Measurements from ENCODE around the gene VAMP2. TPM values are rescaled to one million over a fixed set of nuclear protein-coding genes. Genes with fewer than 3 reads are reported as not detected.

VAMP2 gene
- total and polyA plus RNA-seq, 2 donors: 7.4 to 73.9 TPM

- Histone ChIP-seq H3K4me1 (ENCODE audit: control insufficient read depth in 2 of 2, insufficient read depth in 2 of 2, low read length in 2 of 2) (peaks cover 24 to 56% of the 10 kb centered on the region in 2 donors), H3K4me3 (ENCODE audit: low read length in 2 of 2) (peak overlapping the region; percentile 54 to 60), H3K27ac (ENCODE audit: low read depth in 1 of 2, low read length in 1 of 2) (peak overlapping the region; percentile 50 to 70), H3K36me3 (ENCODE audit: control insufficient read depth in 2 of 2, insufficient read depth in 2 of 2, low read length in 1 of 2) (no peaks in the 10 kb centered on the region), H3K27me3 (ENCODE audit: control insufficient read depth in 2 of 2, insufficient read depth in 1 of 2, low read length in 1 of 2) (peaks cover 61 to 93% of the 10 kb centered on the region in 2 donors), H3K9me3 (ENCODE audit: control insufficient read depth in 2 of 2, insufficient read depth in 1 of 2, low read length in 1 of 2) (peaks cover 0 to 17% of the 10 kb centered on the region in 2 donors)
- DNase-seq (ENCODE audit: low read depth in 6 of 9, low spot score in 9 of 9): peak; percentile 59 to 93 (median 79)
- under 1% methylated on average over 38 of the region's 38 CpGs for WGBS
Measured at GRCh38 chr17:8118769-8119580, 43.8 kb downstream of the VAMP2 start.

- Histone ChIP-seq H3K9me3 (ENCODE audit: control insufficient read depth in 2 of 2, insufficient read depth in 1 of 2, low read length in 1 of 2) (peaks cover 0 to 9% of the 10 kb centered on the region in 2 donors), H3K4me3 (ENCODE audit: low read length in 2 of 2) (peak within 1 kb of the TSS; percentile 54 to 60), H3K27ac (ENCODE audit: low read depth in 1 of 2, low read length in 1 of 2) (peak within 1 kb of the TSS; percentile 50 to 70), H3K27me3 (ENCODE audit: control insufficient read depth in 2 of 2, insufficient read depth in 1 of 2, low read length in 1 of 2) (peaks cover 53 to 92% of the 10 kb centered on the region in 2 donors), H3K36me3 (ENCODE audit: control insufficient read depth in 2 of 2, insufficient read depth in 2 of 2, low read length in 1 of 2) (no peaks in the 10 kb centered on the region), H3K4me1 (ENCODE audit: control insufficient read depth in 2 of 2, insufficient read depth in 2 of 2, low read length in 2 of 2) (peaks cover 18 to 48% of the 10 kb centered on the region in 2 donors)
- under 1% methylated on average over 33 of the region's 33 CpGs for WGBS
- peak in 1 of 9 donors; percentile 6 for DNase-seq (ENCODE audit: low read depth in 6 of 9, low spot score in 9 of 9)
Measured at GRCh38 chr17:8117980-8118768, 44.6 kb downstream of the VAMP2 start, which contains the start of gene ALOXE3. Gene ALOXE3 (minus strand): TSS chr17:8118514. CDS start chr17:8117990, 524 bp downstream.

GRCh38 chr17:8117367-8117979 is 45.3 kb downstream of the VAMP2 start:
- Histone ChIP-seq H3K4me3 (ENCODE audit: low read length in 2 of 2) (peak overlapping the region; percentile 5 to 54), H3K27me3 (ENCODE audit: control insufficient read depth in 2 of 2, insufficient read depth in 1 of 2, low read length in 1 of 2) (peaks cover 47 to 92% of the 10 kb centered on the region in 2 donors), H3K27ac (ENCODE audit: low read depth in 1 of 2, low read length in 1 of 2) (no peak overlapping the region), H3K36me3 (ENCODE audit: control insufficient read depth in 2 of 2, insufficient read depth in 2 of 2, low read length in 1 of 2) (no peaks in the 10 kb centered on the region), H3K9me3 (ENCODE audit: control insufficient read depth in 2 of 2, insufficient read depth in 1 of 2, low read length in 1 of 2) (peaks cover 0 to 9% of the 10 kb centered on the region in 2 donors), H3K4me1 (ENCODE audit: control insufficient read depth in 2 of 2, insufficient read depth in 2 of 2, low read length in 2 of 2) (peaks cover 14 to 41% of the 10 kb centered on the region in 2 donors)
- 4% methylated on average over 18 of the region's 18 CpGs for WGBS
- no peak for DNase-seq (ENCODE audit: low read depth in 6 of 9, low spot score in 9 of 9)

- Histone ChIP-seq H3K4me1 (ENCODE audit: control insufficient read depth in 2 of 2, insufficient read depth in 2 of 2, low read length in 2 of 2) (peaks cover 12 to 34% of the 10 kb centered on the region in 2 donors), H3K27me3 (ENCODE audit: control insufficient read depth in 2 of 2, insufficient read depth in 1 of 2, low read length in 1 of 2) (peaks cover 40 to 92% of the 10 kb centered on the region in 2 donors), H3K27ac (ENCODE audit: low read depth in 1 of 2, low read length in 1 of 2) (no peak overlapping the region), H3K9me3 (ENCODE audit: control insufficient read depth in 2 of 2, insufficient read depth in 1 of 2, low read length in 1 of 2) (peaks cover 0 to 9% of the 10 kb centered on the region in 2 donors), H3K36me3 (ENCODE audit: control insufficient read depth in 2 of 2, insufficient read depth in 2 of 2, low read length in 1 of 2) (no peaks in the 10 kb centered on the region), H3K4me3 (ENCODE audit: low read length in 2 of 2) (no peak overlapping the region)
- DNase-seq (ENCODE audit: low read depth in 6 of 9, low spot score in 9 of 9): no peak
- WGBS: 58% methylated on average over 18 of the region's 18 CpGs
Measured at GRCh38 chr17:8116776-8117175, 46.0 kb downstream of the VAMP2 start.

GRCh38 chr17:8110907-8111306 is 51.8 kb downstream of the VAMP2 start:
- H3K27me3 ChIP-seq (ENCODE audit: control insufficient read depth in 2 of 2, insufficient read depth in 1 of 2, low read length in 1 of 2): peaks cover 25 to 79% of the 10 kb centered on the region in 2 donors
- H3K4me3 ChIP-seq (ENCODE audit: low read length in 2 of 2): no peak overlapping the region
- no peaks in the 10 kb centered on the region for H3K36me3 ChIP-seq (ENCODE audit: control insufficient read depth in 2 of 2, insufficient read depth in 2 of 2, low read length in 1 of 2)
- no peaks in the 10 kb centered on the region for H3K9me3 ChIP-seq (ENCODE audit: control insufficient read depth in 2 of 2, insufficient read depth in 1 of 2, low read length in 1 of 2)
- WGBS: 98% methylated on average over 6 of the region's 6 CpGs
- H3K4me1 ChIP-seq (ENCODE audit: control insufficient read depth in 2 of 2, insufficient read depth in 2 of 2, low read length in 2 of 2): peaks cover 3 to 8% of the 10 kb centered on the region in 2 donors
- no peak overlapping the region for H3K27ac ChIP-seq (ENCODE audit: low read depth in 1 of 2, low read length in 1 of 2)
- no peak for DNase-seq (ENCODE audit: low read depth in 6 of 9, low spot score in 9 of 9)

- no peak overlapping the region for H3K27ac ChIP-seq (ENCODE audit: low read depth in 1 of 2, low read length in 1 of 2)
- DNase-seq (ENCODE audit: low read depth in 6 of 9, low spot score in 9 of 9): no peak
- H3K9me3 ChIP-seq (ENCODE audit: control insufficient read depth in 2 of 2, insufficient read depth in 1 of 2, low read length in 1 of 2): no peaks in the 10 kb centered on the region
- no peak overlapping the region for H3K4me3 ChIP-seq (ENCODE audit: low read length in 2 of 2)
- peaks cover 3 to 8% of the 10 kb centered on the region in 2 donors for H3K4me1 ChIP-seq (ENCODE audit: control insufficient read depth in 2 of 2, insufficient read depth in 2 of 2, low read length in 2 of 2)
- H3K36me3 ChIP-seq (ENCODE audit: control insufficient read depth in 2 of 2, insufficient read depth in 2 of 2, low read length in 1 of 2): no peaks in the 10 kb centered on the region
- H3K27me3 ChIP-seq (ENCODE audit: control insufficient read depth in 2 of 2, insufficient read depth in 1 of 2, low read length in 1 of 2): peaks cover 21 to 74% of the 10 kb centered on the region in 2 donors
- WGBS: 28% methylated on average over 10 of the region's 10 CpGs
Measured at GRCh38 chr17:8110456-8110804, 52.3 kb downstream of the VAMP2 start.

- DNase-seq (ENCODE audit: low read depth in 6 of 9, low spot score in 9 of 9): peak in 4 of 9 donors; percentile 41 to 77 (median 68)
- H3K4me3 ChIP-seq (ENCODE audit: low read length in 2 of 2): no peak overlapping the region
Measured at GRCh38 chr17:8109661-8110455, 52.9 kb downstream of the VAMP2 start.

More at GRCh38 chr17:8109661-8110455, 52.9 kb downstream of the VAMP2 start:
- H3K27me3 ChIP-seq (ENCODE audit: control insufficient read depth in 2 of 2, insufficient read depth in 1 of 2, low read length in 1 of 2): peaks cover 21 to 68% of the 10 kb centered on the region in 2 donors
- no peaks in the 10 kb centered on the region for H3K36me3 ChIP-seq (ENCODE audit: control insufficient read depth in 2 of 2, insufficient read depth in 2 of 2, low read length in 1 of 2)
- no peaks in the 10 kb centered on the region for H3K9me3 ChIP-seq (ENCODE audit: control insufficient read depth in 2 of 2, insufficient read depth in 1 of 2, low read length in 1 of 2)
- H3K27ac ChIP-seq (ENCODE audit: low read depth in 1 of 2, low read length in 1 of 2): no peak overlapping the region
- WGBS: 27% methylated on average over 63 of the region's 63 CpGs
- H3K4me1 ChIP-seq (ENCODE audit: control insufficient read depth in 2 of 2, insufficient read depth in 2 of 2, low read length in 2 of 2): peaks cover 3 to 8% of the 10 kb centered on the region in 2 donors
